Left ventricle myocardium inferior (tissue), 1 donor: ENCODE measurements around the gene NUDT9. TPM values are rescaled to one million over a fixed set of nuclear protein-coding genes. Genes with fewer than 3 reads are reported as not detected.

Experiments
- DNase-seq: peaks from one replicate; pipeline ENCODE4 v3.0.0-alpha.2; 2020
- H3K27ac ChIP-seq: fragments of 200-600 bp; replicated peaks from 2 replicates; pipeline ENCODE4 v1.8.0; 2021
- H3K27me3 ChIP-seq: fragments of 200-600 bp; 2 replicates; pipeline ENCODE4 v1.8.0; 2021; ENCODE audit warnings: low read depth
- H3K36me3 ChIP-seq: fragments of 200-600 bp; 2 replicates; pipeline ENCODE4 v1.8.0; 2021
- H3K4me1 ChIP-seq: fragments of 200-600 bp; 2 replicates; pipeline ENCODE4 v1.8.0; 2021
- H3K4me3 ChIP-seq: fragments of 200-600 bp; 2 replicates; pipeline ENCODE4 v1.8.0; 2021; ENCODE audit warnings: mild to moderate bottlenecking, moderate library complexity
- H3K9me3 ChIP-seq: fragments of 200-600 bp; replicated peaks from 2 replicates; pipeline ENCODE4 v1.8.0; 2021
- CTCF ChIP-seq: fragments of 200-600 bp; IDR thresholded peaks from 2 replicates; pipeline ENCODE4 v1.8.0; 2021; ENCODE audit warnings: antibody characterized with exemption, mild to moderate bottlenecking, borderline replicate concordance
- intact Hi-C: fragments of 100-400 bp; cut with micrococcal nuclease; formaldehyde crosslinking; loops from one replicate; pipeline ENCODE4 v1.11.0; 2022
- total RNA-seq: library from RNA; stranded (reverse); fragmentation: NEBNext Ultra II Directional; extraction: Animal tissue kit (Norgen Biotek cat#: 25700); gene quantifications from one replicate; pipeline ENCODE4 v1.2.1, GENCODE V29; 2021
- donor health status: DM: no; HTN: yes; CAD: no; lungs with severe emphysema.

The NUDT9 gene
- total RNA-seq, 1 donor from 2014 or later, result 29.2 TPM

- Histone ChIP-seq H3K27me3 (no peaks in the 10 kb centered on the region), H3K36me3 (peaks cover 52% of the 10 kb centered on the region), H3K27ac (peak overlapping the region; percentile 65), H3K4me3 (no peak overlapping the region), H3K9me3 (no peaks in the 10 kb centered on the region), H3K4me1 (peaks cover 65% of the 10 kb centered on the region)
- DNase-seq, result no peak
- TF ChIP-seq CTCF, result no peak
- intact Hi-C loops, result no loop called here
Observed at GRCh38 chr4:87506974-87507701, 84.8 kb downstream of the NUDT9 start.

Other genes starting within 250 kb of the NUDT9 start
- gene KLHL8, start 202.0 kb upstream of the NUDT9 start, total RNA-seq, result 11.7 TPM
- 0.08 TPM for gene HSD17B13, start 99.7 kb upstream of the NUDT9 start, total RNA-seq
- 11.7 TPM for gene HSD17B11, start 31.4 kb upstream of the NUDT9 start, total RNA-seq
- 292 TPM for gene SPARCL1, start 106.8 kb downstream of the NUDT9 start, total RNA-seq
- not detected for gene DSPP, start 186.0 kb downstream of the NUDT9 start, total RNA-seq
- gene DMP1, start 227.7 kb downstream of the NUDT9 start, total RNA-seq, result not detected